Germinal center (tissue), 1 donor: ENCODE results near the gene ENTPD7.
A peak's percentile ranks its signal among the peaks of the same experiment; 100 is the strongest.

ENCODE experiments used
- DNase-seq: peaks from one replicate; pipeline ENCODE4 v3.0.0; 2012; ENCODE audit warnings: mixed read lengths, low spot score

The ENTPD7 gene

GRCh38 chr10:99648717-99649116 lies 10.6 kb upstream of the ENTPD7 start:
- no peak for DNase-seq

DNA sequence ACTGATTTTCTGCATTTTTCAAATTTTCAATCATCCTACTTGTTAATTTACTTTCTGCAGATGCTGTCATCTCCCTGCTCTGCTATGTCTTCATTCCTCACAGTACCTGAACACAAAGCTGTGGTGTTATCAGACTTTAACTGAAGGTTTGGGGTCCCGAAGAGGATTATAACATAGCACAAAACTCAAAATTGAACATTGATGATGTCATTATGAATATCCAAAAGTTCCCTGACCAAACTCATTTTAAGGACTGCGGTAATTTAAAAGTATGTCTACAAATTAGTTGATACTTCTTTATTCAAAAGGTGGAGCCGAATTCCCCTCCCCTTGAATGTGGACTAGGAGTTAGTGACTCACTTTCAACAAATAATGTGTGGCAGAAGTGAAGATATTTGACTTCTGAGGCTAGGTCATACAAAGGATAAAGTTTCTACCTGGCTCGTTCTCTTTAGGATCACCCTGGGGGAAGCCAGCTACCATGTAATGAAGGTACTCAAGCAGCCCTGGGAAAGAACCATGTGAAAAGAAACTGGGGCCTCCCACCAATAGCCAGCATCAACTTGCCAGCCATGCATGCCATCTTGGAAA lies 6.4 kb upstream of the ENTPD7 start:
- DNase-seq: no peak

DNA sequence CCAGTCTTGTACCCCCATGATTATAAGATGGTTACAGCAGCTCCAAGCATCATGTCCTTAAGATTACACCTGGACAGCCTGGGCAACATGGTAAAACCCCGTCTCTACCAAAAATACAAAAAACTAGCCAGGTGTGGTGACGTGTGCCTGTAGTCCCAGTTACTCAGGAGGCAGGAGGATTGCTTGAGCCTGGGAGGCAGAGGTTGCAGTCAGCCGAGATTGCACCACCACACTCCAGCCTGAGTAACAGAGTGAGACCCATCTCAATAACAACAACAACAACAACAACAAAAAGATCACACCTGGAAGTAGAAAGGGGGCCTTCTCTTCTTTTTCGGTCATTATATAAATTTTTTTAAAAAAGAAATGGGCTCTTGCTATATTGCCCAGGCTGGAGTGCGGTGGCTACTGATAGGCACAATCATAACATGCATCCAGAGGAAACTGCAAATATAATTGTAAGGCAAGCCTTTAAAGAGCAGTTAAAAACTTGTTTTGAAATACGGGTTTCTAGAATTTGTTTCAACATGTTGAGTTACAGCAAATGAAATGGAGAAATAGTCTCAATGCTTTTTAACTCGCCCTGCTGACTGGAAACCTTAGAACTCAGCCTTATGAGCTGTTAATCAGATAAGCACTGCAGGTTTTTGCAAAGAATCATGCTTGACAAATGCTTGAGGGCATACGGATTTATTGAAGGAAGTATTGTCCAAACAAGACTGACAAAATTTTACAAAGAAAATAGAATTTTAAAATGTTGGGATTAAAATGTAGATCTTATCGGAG lies 4.7 kb upstream of the ENTPD7 start:
- no peak for DNase-seq

DNA sequence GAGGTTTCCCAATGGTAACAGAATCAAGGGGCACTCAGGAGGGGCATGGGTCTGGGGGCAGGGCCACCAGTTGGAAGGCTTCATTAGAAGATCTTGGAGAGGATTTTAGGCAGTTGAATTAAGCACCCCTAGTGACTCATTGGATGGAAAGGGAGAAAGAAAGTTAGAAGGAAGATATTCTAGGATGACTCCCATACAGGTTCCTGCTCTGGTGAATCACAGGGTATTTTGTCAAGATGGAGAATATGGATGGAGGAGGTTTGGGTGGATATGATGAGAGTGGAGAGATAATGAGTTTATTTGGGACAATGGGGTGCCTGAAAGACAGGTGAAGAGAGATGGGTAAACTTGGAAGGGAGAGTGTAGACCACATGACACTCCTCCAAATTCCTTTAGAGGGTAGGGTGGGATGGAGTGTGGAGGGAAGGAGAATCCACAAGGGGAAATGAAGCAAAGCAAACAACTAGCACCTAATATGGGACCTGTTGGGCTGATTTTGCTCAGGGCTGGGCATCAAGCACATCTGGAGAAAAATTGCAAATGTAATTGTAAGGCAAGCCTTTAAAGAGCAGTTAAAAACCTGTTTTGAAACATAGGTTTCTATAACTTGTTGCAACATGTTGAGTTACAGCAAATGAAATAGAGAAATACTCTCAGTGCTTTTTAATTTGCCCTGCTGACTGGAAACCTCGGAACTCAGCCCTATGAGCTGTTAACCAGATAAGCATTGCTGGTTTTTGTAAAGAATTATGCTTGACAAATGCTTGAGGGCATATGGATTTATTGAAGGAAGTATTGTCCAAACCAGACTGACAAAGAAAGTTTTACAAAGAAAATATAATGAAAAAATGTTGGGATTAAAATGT lies 2.9 kb upstream of the ENTPD7 start:
- DNase-seq: no peak

DNA sequence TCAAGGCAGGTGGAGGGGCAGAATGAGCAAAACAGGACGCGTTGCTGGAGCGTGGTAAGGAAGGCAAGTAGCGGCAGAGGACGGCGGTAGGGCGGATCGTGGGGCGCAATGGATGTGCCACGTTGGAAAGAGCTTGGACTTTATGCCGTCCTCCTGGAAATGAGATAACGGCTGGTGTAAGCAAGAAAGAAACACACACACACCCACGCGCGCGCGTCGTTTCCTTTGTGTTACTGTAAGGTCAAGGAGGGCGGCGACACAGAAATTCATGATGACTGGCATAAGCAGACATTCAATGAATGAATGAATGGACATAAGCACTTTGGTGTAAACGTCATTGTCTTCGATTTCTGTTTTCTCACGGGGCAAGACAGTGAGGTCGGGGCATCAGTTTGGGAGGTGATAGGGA lies 683 bp upstream of the ENTPD7 start:
- no peak for DNase-seq

- no peak for DNase-seq
Measured at GRCh38 chr10:99659868-99660366, 608 bp downstream of the ENTPD7 start.

GRCh38 chr10:99660662-99661376 lies 1.5 kb downstream of the ENTPD7 start:
- DNase-seq: no peak

- DNase-seq: no peak
Measured at GRCh38 chr10:99661377-99661763, 2.1 kb downstream of the ENTPD7 start.

DNA sequence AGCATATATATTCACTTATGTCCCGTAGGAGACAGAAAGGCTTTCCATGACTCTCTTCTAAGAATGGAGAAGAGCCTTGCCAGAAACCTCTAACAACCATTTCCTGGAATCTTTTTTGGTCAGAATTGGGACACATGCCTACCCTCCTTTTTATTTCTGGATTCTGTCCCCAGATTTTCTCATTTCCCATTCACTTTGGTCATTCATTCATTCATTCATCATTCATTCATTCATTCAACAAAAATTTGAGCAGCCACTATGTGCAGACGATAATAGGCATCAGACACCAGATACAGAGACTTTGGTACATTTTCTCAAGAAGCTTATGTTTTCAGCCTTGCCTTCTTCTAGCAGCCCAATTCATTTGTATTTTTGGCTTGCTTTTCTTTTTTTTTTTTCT lies 6.0 kb downstream of the ENTPD7 start:
- no peak for DNase-seq

DNA sequence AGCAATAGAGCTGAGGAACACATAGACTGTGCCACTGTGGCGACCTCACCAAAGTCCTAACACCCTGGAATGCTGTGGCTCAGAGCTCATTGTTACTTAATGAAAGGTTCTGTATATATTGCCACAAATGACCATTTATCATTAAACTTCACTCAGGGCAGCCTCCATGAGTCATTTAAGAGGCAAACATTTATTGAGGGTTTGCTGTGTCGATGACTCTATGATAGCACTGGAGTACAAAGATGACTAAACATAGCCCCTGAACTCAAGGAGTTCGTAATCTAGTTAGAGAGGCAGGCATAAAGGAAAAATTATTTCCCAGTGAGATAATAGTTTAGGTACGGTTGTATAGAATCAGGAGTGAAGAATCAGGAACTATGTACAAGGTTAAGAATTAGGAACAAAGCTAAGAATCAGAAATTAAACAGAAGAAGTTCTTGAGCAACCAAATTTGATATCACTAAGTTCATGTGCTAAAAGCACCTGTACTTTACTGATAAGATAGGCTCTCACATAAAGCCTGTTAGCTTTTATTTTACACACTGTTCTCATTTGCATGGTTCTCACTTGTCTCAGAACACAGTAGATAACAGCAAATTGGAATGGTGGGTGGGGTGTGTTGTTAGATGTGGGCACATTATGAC lies 7.9 kb downstream of the ENTPD7 start:
- DNase-seq: no peak

- DNase-seq: no peak
Measured at GRCh38 chr10:99671386-99671785, 12.1 kb downstream of the ENTPD7 start.

- no peak for DNase-seq
Measured at GRCh38 chr10:99672884-99673283, 13.6 kb downstream of the ENTPD7 start.

GRCh38 chr10:99673492-99673891 lies 14.2 kb downstream of the ENTPD7 start:
- DNase-seq: no peak

DNA sequence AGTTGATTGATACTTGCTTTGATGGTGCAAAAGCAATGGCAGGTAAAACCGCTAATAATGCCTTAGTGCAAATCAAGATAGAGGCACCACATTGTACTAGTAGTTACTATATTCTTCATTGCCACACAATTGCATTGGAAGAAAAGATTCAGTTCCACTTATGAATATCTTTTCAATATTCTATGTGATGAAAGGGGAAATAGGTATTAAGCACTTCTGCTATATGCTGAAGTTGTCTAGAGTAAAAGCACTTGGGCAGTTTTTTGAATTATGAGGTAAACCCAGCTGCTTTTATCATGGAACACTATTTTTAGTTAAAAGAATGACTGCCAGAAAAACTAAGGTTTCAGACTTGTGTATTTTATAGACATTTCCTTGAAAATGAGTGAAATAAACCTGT lies 15.5 kb downstream of the ENTPD7 start:
- DNase-seq: no peak

- no peak for DNase-seq
Measured at GRCh38 chr10:99676426-99676825, 17.1 kb downstream of the ENTPD7 start.

DNA sequence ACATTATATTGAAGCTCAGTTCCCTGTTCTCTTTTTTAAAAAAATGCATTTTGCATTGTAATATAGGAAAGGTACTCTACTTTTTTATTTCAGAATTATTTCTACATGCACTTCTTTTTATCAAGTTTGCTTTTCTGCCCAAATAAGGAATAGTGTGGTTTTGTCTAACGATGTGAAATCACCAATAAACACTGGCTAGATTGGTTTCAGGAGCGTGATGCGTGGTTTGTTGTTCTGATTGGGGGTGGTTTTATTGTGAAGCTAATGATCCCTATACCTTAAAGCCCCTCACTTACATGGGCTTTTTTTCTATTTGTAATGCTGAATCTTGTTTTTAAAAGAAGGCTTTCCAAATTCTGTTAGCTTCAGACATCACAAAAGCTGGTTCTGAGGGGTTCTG lies 17.6 kb downstream of the ENTPD7 start:
- DNase-seq: no peak

- no peak for DNase-seq
Measured at GRCh38 chr10:99678921-99679320, 19.6 kb downstream of the ENTPD7 start.

DNA sequence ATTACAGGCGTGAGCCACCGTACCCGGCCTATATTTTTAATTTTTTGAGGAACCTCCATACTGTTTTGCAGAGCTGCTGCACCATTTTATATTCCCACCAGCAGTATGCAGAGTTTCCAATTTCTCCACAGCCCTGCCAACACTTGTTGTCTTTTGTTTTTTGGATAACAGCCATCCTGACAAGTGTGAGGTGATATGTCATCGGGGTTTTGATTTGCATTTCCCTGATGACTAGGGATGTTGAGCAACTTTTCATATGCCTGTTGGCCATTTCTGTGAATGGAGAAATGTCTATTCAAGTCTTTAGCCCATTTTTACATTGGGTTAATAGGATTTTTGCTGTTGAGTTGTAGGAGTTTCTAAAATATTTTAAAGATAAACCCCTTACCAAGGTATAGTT lies 22.2 kb downstream of the ENTPD7 start:
- no peak for DNase-seq

- DNase-seq: no peak
Measured at GRCh38 chr10:99682032-99682431, 22.7 kb downstream of the ENTPD7 start.

DNA sequence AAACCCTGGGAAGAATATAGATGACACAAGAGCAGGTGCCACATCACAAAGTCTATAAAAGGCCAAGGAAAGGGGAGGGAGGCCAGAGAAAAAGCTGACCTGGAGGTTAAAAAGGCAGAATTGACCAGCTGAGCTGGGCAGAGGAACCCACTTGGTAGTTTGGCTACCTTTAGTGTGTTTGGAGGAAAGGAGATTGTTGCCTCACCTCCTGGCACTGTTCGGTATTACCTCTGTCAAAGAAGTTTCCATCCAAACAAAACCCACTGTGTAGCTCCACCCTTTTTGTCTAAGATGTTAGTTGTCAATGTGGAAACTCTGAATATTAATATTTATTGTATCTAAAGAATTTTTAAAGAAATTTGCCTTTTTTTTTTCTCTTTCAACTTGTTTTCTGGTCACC lies 23.4 kb downstream of the ENTPD7 start:
- no peak for DNase-seq

GRCh38 chr10:99685597-99685967 lies 26.3 kb downstream of the ENTPD7 start:
- peak; percentile 12 for DNase-seq

DNA sequence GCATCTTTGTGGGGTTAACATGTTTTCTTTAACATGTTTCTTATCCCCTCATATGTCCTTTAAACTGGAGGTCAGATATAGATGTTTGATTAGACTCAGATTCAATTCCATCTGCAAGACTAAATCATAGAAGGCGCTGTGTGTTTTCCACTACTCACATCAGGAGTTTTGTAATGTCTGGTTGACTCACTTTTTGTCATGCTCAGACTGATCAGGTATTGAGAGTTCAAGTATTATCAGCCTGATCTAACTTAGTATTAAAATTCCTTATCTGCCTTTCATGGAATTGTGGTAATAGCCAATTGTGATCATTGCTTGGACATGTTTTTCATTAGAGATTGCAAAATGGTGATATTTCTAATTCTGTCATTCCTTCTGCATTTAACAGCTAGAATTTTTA lies 30.2 kb downstream of the ENTPD7 start:
- DNase-seq: no peak
